SKM-1 (cell line): ENCODE measurements around the gene PLCB3.
"Not testable (repeated sequence)": the region's sequence is repeated elsewhere in the genome, so short reads cannot be mapped to it uniquely, and the experiment has no call there.

Experiments
- DNase-seq: peaks from one replicate; lab custom pipeline; 2025; ENCODE audit not compliant: unreplicated experiment; lab: John Stamatoyannopoulos, UW

The PLCB3 gene

GRCh38 chr11:64235437-64236161, 15.7 kb upstream of the PLCB3 start:
- DNase-seq = no peak

GRCh38 chr11:64237484-64237951, 13.8 kb upstream of the PLCB3 start:
- no peak for DNase-seq

GRCh38 chr11:64238076-64238475, 13.3 kb upstream of the PLCB3 start:
- DNase-seq = no peak

- DNase-seq = peak; percentile 52
These were observed 12.3 kb upstream of the PLCB3 start for GRCh38 chr11:64238999-64239398.

- peak; percentile 95 for DNase-seq
These were observed 11.5 kb upstream of the PLCB3 start for GRCh38 chr11:64239662-64240434.

- peak; percentile 83 for DNase-seq
These were observed 10.7 kb upstream of the PLCB3 start, which contains the start of gene FKBP2 for GRCh38 chr11:64240435-64241240. TSS of gene FKBP2 (plus strand) at chr11:64241095. CDS start at chr11:64242388, 1,293 bp downstream.

- peak; percentile 95 for DNase-seq
These were observed 10.2 kb upstream of the PLCB3 start for GRCh38 chr11:64241241-64241490.

- no peak for DNase-seq
These were observed 9.6 kb upstream of the PLCB3 start for GRCh38 chr11:64241491-64242374.

- DNase-seq = no peak
These were observed 8.0 kb upstream of the PLCB3 start for GRCh38 chr11:64243236-64243854.

- DNase-seq = no peak
These were observed 7.2 kb upstream of the PLCB3 start for GRCh38 chr11:64244107-64244506.

- no peak for DNase-seq
These were observed 6.4 kb upstream of the PLCB3 start for GRCh38 chr11:64244966-64245365.

GRCh38 chr11:64245401-64245796, 5.9 kb upstream of the PLCB3 start:
- no peak for DNase-seq

- DNase-seq = no peak
These were observed 5.3 kb upstream of the PLCB3 start for GRCh38 chr11:64245797-64246620.

- DNase-seq = not testable (repeated sequence)
These were observed 4.8 kb upstream of the PLCB3 start for GRCh38 chr11:64246621-64246870.

GRCh38 chr11:64246871-64247728, 4.2 kb upstream of the PLCB3 start, which contains the start of gene PPP1R14B:
TSS of gene PPP1R14B (minus strand) at chr11:64246943. CDS start at chr11:64246673, 270 bp downstream.
- DNase-seq = peak; percentile 59

- no peak for DNase-seq
These were observed 3.4 kb upstream of the PLCB3 start for GRCh38 chr11:64247729-64248531.

- no peak for DNase-seq
These were observed 2.8 kb upstream of the PLCB3 start for GRCh38 chr11:64248578-64248977.

- no peak for DNase-seq
These were observed 2.3 kb upstream of the PLCB3 start for GRCh38 chr11:64249038-64249437.
